ENCODE measurements around the gene DCHS2.

Gene DCHS2

DNA sequence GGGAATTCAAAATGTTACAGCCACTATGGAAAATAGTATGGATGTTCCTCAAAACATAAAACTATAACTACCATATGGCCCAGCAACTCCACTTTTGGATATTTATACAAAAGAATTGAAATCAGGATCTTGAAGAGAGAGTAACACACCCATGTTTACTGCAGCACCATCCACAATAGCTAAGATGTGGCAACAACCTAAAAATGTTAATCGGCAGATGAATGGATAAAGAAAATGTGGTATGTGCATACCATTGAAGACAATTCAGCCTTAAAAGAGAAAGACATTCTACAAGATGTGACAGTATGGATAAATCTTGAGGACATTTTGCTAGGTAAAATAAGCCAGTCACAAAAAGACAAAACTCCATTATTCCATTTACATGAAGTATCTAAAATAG, 171.9 kb downstream of the DCHS2 start:
- DNase-seq (ENCODE audit: low read depth, low spot score): no peak

DNA sequence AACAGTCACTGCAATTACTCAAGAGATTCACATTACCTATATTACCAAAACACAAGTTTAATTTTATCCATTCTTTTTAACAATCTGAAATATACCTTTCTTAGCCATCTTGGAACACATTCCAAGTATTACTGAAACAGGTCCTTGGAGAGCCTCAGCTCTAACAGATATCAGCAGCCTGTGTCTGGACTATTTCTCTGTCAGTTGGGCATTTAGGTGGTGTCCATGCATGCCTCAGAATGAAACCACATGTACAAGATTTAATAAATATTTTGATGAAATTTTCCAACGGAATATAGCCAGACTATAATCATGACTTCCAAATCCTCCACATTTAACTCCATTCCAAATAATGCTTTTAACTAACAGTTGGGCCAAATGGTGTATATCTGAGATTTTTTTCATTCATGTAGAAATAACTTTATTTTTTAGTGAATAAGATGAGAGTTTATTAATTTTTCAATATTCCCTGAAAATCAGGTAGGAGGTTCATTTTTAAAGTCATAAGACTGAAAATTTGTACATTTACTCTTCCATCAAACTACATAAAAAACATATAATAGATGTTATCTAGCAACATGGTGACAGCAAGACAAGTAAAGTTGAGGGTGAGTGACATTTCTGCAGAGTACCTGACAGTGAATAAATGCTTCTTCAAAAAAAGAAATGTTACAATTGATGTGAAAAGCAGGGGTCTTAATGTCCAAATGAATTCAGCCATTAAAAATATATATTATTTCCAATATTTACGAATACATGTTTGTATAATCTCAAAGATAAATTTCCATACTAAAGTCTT, 174.2 kb downstream of the DCHS2 start:
- no peak for DNase-seq (ENCODE audit: low read depth, low spot score)

DNA sequence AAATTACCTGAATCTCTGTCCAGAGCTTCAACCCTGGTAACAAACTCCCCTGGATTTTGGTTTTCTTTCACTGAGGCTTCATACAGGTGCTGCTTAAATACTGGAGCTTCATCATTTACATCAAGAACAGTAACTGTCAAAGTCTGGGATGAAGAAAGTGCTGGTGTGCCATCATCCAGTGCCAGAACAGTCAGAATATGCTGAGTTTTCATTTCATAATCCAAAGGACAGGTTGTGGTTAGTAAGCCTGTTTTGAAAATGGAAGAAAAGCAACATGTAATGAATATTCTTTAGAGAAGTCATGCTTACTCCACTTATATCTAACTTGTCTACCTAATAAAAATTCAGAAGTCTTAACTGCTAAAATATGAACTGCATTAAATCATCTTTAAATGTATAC, 175.9 kb downstream of the DCHS2 start:
- no peak for DNase-seq (ENCODE audit: low read depth, low spot score)

GRCh38 chr4:154314248-154314647, 177.4 kb downstream of the DCHS2 start:
- DNase-seq (ENCODE audit: low read depth, low spot score): no peak

- no peak for DNase-seq (ENCODE audit: low read depth, low spot score)
Observed at GRCh38 chr4:154313004-154313585, 178.5 kb downstream of the DCHS2 start.

- DNase-seq (ENCODE audit: low read depth, low spot score): no peak
Observed at GRCh38 chr4:154312246-154312645, 179.4 kb downstream of the DCHS2 start.

DNA sequence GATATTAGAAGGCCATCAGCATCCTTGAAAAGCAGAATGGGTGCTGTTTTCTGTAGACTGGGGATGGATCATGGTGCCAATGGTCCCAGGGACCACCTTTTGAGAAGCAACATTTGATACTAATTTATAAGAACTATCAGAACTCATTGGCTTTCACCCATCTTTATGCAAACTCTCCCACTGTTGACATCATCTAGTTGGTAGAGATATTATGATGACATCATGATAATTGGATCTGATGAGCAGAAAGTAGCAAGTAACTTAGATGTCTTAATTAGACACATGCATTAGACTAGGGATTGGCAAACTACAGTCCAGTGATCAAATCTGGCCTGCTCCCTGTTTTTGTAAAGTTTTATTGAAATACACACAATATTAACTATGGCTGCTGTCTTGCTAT, 181.0 kb downstream of the DCHS2 start:
- no peak for DNase-seq (ENCODE audit: low read depth, low spot score)

DNA sequence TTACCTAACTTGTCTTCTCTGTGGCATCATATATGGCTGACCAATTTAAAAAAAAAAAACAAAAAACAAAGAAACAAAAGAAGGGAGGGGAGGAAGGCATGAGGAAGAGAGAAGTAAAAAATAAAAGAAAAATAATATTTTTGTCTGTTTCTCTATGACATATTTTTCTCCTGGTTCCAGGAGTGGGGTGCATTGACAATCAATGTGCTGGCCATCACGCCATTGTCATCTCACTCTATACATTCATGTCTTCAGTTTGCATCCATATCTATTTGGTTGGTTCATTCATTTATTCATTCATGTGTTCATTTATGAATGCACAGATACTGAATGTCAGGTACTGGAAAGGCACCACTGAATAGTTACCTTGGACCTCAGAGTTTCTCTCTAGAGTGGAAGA, 183.4 kb downstream of the DCHS2 start:
- no peak for DNase-seq (ENCODE audit: low read depth, low spot score)

DNA sequence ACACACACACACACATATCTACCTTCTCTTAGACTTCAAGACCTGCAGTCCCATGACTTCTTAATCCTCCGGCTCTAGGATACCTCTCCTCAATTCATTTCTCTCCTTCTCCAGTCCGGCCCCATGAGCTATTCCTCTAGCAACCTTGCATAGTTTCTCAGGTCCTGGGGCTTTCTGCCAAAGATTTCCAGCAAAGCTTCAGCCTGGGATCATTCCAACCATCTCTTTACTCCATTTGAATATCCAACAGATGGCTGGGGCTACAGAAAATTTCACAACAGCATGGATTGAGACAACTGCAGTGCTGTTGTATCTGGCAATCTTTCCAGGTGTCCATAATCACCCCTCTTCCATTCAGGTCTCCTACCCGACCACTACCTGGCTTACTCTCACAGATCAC, 184.1 kb downstream of the DCHS2 start:
- DNase-seq (ENCODE audit: low read depth, low spot score): no peak

DNA sequence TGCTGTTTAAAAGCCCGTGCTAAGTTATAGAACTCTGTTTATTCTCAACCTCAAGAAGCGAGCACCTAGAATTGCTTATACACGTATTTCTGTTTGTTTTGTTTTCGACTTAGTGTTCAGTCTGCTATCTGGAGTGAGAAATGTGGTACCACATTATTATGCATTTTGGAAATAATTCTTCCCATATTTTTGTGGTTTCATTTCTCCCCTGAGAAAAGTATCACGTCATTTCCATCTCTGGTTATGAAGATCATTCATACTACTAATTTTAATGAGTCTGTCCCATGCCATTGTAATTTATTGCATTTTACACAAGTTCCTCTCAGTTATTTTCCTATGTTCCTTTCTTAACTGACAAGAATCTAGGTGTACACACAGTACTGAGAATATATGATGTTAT, 186.0 kb downstream of the DCHS2 start:
- DNase-seq (ENCODE audit: low read depth, low spot score): no peak

DNA sequence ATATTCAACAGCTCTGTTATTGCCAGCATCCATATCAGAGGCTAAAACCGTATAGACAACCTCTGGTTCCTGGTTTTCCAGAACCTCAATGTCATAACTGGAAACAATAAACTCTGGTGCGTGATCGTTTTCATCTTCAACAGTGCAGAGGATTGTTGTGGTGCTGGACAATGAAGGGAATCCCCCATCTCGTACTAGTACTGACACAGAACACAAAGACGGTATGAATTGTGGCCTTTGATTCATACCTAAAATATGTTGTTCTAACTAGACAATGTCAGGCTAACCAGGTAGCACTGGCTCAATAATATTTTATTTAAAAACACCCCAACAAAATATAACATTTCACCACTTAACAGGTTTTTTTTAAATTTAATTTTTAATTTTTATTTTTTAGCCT, 186.9 kb downstream of the DCHS2 start:
- DNase-seq (ENCODE audit: low read depth, low spot score): no peak

DNA sequence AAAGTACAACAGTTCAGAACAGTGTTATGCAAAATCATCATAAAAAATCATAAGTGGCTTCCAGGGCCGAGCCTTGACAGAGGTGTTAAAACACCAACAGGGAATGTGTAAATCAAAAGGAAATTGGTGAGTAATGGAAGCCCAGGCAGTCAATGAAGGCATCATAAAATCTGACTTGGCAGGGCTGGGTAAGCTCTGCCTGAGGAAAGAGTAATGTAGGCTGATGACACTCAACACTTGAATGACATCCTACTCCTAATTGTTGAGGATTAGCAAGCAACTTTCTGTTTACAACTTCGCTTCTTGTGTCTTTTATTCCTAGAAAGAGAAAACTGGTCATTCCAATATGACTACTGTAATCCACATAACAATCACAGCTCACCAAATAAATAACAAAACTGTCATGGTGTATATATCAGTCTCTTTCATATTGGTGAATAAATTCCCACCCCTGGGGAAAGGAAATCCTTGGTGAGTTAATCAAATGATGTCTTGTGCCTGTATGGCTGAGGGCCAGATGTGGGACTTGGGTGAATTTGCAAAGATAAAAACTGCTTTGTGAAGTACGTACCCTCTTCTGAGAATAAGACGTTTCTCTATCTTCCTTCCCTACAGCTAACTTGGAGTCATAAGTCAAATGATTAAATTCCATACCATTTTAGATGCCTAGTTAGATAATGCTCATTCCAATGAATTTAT, 196.8 kb downstream of the DCHS2 start:
- DNase-seq (ENCODE audit: low read depth, low spot score): no peak

GRCh38 chr4:154293427-154293826, 198.2 kb downstream of the DCHS2 start:
- DNase-seq (ENCODE audit: low read depth, low spot score): no peak

- no peak for DNase-seq (ENCODE audit: low read depth, low spot score)
Observed at GRCh38 chr4:154292589-154292988, 199.0 kb downstream of the DCHS2 start.

DNA sequence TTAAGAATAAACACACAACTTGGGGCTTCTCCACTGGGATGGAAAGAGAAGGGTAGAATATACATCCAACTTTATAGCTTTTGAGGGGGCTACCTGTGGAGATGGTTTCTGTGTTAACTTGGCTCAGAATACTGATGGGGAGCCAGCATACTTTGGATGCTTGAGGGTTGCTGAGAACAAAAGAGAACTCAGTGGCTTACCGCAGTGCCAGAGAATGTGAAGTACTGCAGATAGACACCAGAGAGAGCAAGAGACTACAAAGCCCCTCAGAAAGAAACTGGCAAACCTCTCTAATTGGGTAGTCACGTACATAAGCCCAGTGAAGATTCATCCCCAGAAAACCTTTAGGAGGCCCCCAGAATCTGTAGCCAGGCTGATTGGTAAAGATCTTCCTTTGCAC, 214.4 kb downstream of the DCHS2 start:
- no peak for DNase-seq (ENCODE audit: low read depth, low spot score)

DNA sequence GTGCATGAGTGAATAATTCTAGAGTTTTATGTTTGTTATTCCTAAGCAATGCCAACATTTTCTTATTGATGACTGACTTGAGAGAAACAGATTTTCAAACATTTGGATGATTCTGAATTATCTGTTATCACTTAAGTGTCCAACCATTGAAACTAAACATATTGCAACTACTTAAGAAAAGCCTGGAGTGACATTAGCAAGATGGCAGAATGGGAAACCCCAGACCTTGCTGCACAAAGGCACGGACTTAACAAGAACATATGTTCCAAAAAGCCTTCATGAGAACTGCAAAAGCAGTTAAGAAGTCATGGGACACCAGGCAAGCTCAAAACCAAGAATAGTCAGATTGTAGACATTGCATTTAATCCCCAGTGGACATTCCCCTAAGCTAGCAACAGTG, 215.1 kb downstream of the DCHS2 start:
- DNase-seq (ENCODE audit: low read depth, low spot score): no peak

- no peak for DNase-seq (ENCODE audit: low read depth, low spot score)
Observed at GRCh38 chr4:154254999-154255398, 236.6 kb downstream of the DCHS2 start.

DNA sequence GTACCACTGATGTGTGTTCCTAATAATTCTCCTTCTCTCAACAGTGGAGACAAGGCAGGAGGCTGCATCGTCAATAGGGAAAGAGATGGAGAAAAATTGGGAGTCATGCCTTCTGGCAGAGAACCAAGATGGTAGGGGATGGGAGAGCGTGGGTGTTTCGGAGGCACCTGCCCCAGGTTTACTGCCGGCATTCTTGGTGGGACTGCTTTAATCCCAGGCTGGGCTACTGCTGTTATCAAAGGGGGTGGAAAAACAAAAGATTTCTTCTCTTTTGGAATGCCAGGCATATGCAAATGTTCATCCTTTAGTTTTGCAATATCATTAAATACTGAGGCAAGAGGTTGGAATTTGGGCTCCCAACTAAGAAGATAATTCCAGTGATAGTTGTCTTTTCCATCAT, 257.0 kb downstream of the DCHS2 start:
- DNase-seq (ENCODE audit: low read depth, low spot score): no peak

DNA sequence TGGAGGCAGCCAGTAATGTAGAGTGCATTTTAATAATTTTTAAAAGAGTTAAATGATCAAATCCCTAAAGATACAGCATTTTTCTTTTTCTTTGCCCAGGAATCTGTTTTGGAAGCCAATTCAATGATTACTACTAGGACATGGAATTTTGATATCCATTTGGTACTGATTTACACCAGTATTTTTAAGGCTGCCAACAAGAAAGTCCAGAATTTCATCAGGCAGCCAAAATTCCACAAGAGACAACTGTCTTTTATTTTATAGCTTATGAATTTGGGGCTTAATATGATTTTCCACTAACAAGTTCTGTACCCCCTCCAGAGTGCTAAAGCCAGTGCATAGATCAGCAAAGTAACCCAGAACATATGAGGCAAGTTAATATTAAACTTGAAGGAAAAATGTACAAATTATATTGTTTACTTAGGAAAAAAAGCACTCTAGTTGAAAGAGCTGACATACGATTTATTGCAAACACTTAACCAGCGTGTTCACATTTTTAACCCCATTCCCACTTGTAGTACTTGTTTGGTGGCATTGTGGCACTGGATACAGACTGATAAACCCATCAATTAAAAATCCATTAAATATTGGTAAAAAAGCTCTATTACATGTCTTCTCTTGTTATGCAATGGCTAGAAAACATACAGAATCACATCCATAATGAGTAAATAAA, 259.7 kb downstream of the DCHS2 start:
- no peak for DNase-seq (ENCODE audit: low read depth, low spot score)

- no peak for DNase-seq (ENCODE audit: low read depth, low spot score)
Observed at GRCh38 chr4:154230723-154231122, 260.9 kb downstream of the DCHS2 start.

- DNase-seq (ENCODE audit: low read depth, low spot score): no peak
Observed at GRCh38 chr4:154230091-154230490, 261.5 kb downstream of the DCHS2 start.

DNA sequence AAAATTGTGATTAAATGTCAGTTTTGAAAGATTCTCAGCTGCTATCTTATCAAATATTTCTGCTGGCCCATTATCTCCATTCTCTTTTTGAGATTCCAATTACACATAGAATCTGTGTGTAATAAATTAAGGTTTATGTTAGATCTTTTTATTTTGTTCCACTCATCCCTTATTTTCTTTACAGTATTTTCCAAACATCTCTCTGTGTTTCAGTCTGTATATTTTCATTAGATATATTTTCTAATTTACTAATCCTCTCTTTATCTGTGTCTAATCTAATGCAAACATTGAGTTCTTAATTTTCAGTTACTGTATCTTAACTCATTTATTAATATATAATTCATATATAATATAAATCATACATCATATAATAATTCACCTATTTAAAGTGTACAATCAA, 268.7 kb downstream of the DCHS2 start:
- DNase-seq (ENCODE audit: low read depth, low spot score): no peak

Measured in brain pericyte (primary cell).